GM23338 (cell line): ENCODE results near the gene MAFB. TPM values are rescaled to one million over a fixed set of nuclear protein-coding genes. Genes with fewer than 3 reads are reported as not detected.

Experiments
- ATAC-seq: fragments of 200-7000 bp; cut with Tn5 transposase; 3 replicates; pipeline ENCODE4 v1.9.1; 2020
- DNase-seq: peaks from one replicate; pipeline ENCODE4 v3.0.0-alpha.2; 2015; ENCODE audit warnings: low spot score
- H2AFZ ChIP-seq: fragments of 200-600 bp; sonication (generic); 2 replicates; pipeline ENCODE4 v1.8.0; 2016; ENCODE audit warnings: antibody characterized with exemption, mild to moderate bottlenecking, moderate library complexity
- H3F3A ChIP-seq: fragments of 200-600 bp; sonication (generic); replicated peaks from 2 replicates; pipeline ENCODE4 v1.8.0; 2017; ENCODE audit warnings: antibody characterized with exemption, mixed run types, low read depth
- H3K27ac ChIP-seq: fragments of 200-600 bp; sonication (generic); 2 replicates; pipeline ENCODE4 v1.6.1; 2016; ENCODE audit warnings: low read depth
- H3K27me3 ChIP-seq: fragments of 200-600 bp; sonication (generic); 2 replicates; pipeline ENCODE4 v1.8.0; 2016; ENCODE audit warnings: mild to moderate bottlenecking, mixed run types, moderate library complexity; ENCODE audit not compliant: insufficient read depth
- H3K36me3 ChIP-seq: fragments of 200-600 bp; sonication (generic); 2 replicates; pipeline ENCODE4 v1.8.0; 2016; ENCODE audit warnings: mild to moderate bottlenecking; ENCODE audit not compliant: insufficient read depth
- H3K4me1 ChIP-seq: fragments of 200-600 bp; sonication (generic); 2 replicates; pipeline ENCODE4 v1.8.0; 2016; ENCODE audit warnings: mild to moderate bottlenecking, moderate library complexity; ENCODE audit not compliant: insufficient read depth
- H3K4me2 ChIP-seq: fragments of 200-600 bp; sonication (generic); 2 replicates; pipeline ENCODE4 v1.7.1; 2017; ENCODE audit warnings: mixed run types
- H3K4me3 ChIP-seq: fragments of 200-600 bp; sonication (generic); 2 replicates; pipeline ENCODE4 v1.6.1; 2016; ENCODE audit warnings: mixed run types
- H3K79me2 ChIP-seq: fragments of 200-600 bp; sonication (generic); replicated peaks from 2 replicates; pipeline ENCODE4 v1.8.0; 2017; ENCODE audit warnings: mild to moderate bottlenecking; ENCODE audit not compliant: insufficient read depth
- H3K9me2 ChIP-seq: fragments of 200-600 bp; sonication (generic); 2 replicates; pipeline ENCODE4 v1.8.0; 2017; ENCODE audit not compliant: insufficient read depth
- H4K20me1 ChIP-seq: fragments of 200-600 bp; sonication (generic); replicated peaks from 2 replicates; pipeline ENCODE4 v1.8.0; 2017; ENCODE audit warnings: mild to moderate bottlenecking; ENCODE audit not compliant: insufficient read depth
- H3K27ac Mint-ChIP-seq: 2 replicates; pipeline ENCODE4 v1.8.0; 2020; ENCODE audit warnings: inconsistent platforms, mild to moderate bottlenecking, moderate library complexity, mixed read lengths
- H3K27me3 Mint-ChIP-seq: 3 replicates; pipeline ENCODE4 v1.8.0; 2022; ENCODE audit warnings: low read depth, mild to moderate bottlenecking, moderate library complexity, mixed read lengths, inconsistent platforms; ENCODE audit not compliant: insufficient read depth, poor library complexity
- H3K36me3 Mint-ChIP-seq: 3 replicates; pipeline ENCODE4 v1.8.0; 2021; ENCODE audit warnings: low read depth, mild to moderate bottlenecking, inconsistent platforms, moderate library complexity, mixed read lengths
- H3K4me1 Mint-ChIP-seq: 3 replicates; pipeline ENCODE4 v1.8.0; 2020; ENCODE audit warnings: mild to moderate bottlenecking, inconsistent platforms, mixed read lengths
- H3K4me3 Mint-ChIP-seq: 3 replicates; pipeline ENCODE4 v1.8.0; 2021; ENCODE audit warnings: moderate library complexity, mild to moderate bottlenecking, inconsistent platforms, mixed read lengths
- H3K9me3 Mint-ChIP-seq: 3 replicates; pipeline ENCODE4 v1.8.0; 2020; ENCODE audit warnings: moderate library complexity, mild to moderate bottlenecking, inconsistent platforms, mixed read lengths
- CREB1 ChIP-seq: fragments of 250-450 bp; sonication (Bioruptor Pico); IDR thresholded peaks from 2 replicates; pipeline ENCODE4 v1.5.0; 2020; ENCODE audit warnings: low read depth, mild to moderate bottlenecking, moderate library complexity
- CTCF ChIP-seq, 2 experiments: fragments of 200-600 bp in 1 of 2; sonication (generic) in 1 of 2; conservative IDR thresholded peaks; 2 replicates each; pipeline versions ENCODE4 v1.5.1 to v1.6.1; 2016 to 2017; ENCODE audit warnings: antibody characterized with exemption in 2 of 2, low read depth in 2 of 2, mild to moderate bottlenecking in 2 of 2, moderate library complexity in 1 of 2
- ETS1 ChIP-seq: IDR thresholded peaks from 2 replicates; pipeline ENCODE4 v1.6.1; 2016; ENCODE audit warnings: antibody characterized with exemption
- EZH2 ChIP-seq: fragments of 200-600 bp; sonication (generic); IDR thresholded peaks from one replicate; pipeline ENCODE4 v1.8.0; 2017; ENCODE audit warnings: antibody characterized with exemption, mild to moderate bottlenecking, low read depth; ENCODE audit not compliant: unreplicated experiment
- EZH2phosphoT487 ChIP-seq: fragments of 200-600 bp; sonication (generic); IDR thresholded peaks from one replicate; pipeline ENCODE4 v1.8.1; 2018; ENCODE audit warnings: antibody characterized with exemption; ENCODE audit not compliant: unreplicated experiment
- JUNB ChIP-seq: IDR thresholded peaks from one replicate; pipeline ENCODE4 v1.6.1; 2016; ENCODE audit warnings: antibody characterized with exemption; ENCODE audit not compliant: unreplicated experiment
- NANOG ChIP-seq: IDR thresholded peaks from 2 replicates; pipeline ENCODE4 v1.6.1; 2016; ENCODE audit warnings: antibody characterized with exemption, borderline replicate concordance
- POLR2AphosphoS5 ChIP-seq: IDR thresholded peaks from 2 replicates; pipeline ENCODE4 v1.6.1; 2016; ENCODE audit warnings: antibody characterized with exemption, low read depth
- REST ChIP-seq: IDR thresholded peaks from one replicate; pipeline ENCODE4 v1.6.1; 2018; ENCODE audit warnings: antibody characterized with exemption; ENCODE audit not compliant: unreplicated experiment
- STAT1 ChIP-seq: IDR thresholded peaks from one replicate; pipeline ENCODE4 v1.6.1; 2016; ENCODE audit warnings: antibody characterized with exemption; ENCODE audit not compliant: unreplicated experiment
- ZNF114 ChIP-seq: fragments of 250-450 bp; sonication (Bioruptor Pico); IDR thresholded peaks from 2 replicates; pipeline ENCODE4 v1.5.0; 2020; ENCODE audit warnings: mild to moderate bottlenecking, moderate library complexity
- ZNF331 ChIP-seq: fragments of 250-450 bp; sonication (Bioruptor Pico); IDR thresholded peaks from 2 replicates; pipeline ENCODE4 v1.5.0; 2020; ENCODE audit warnings: low read depth, mild to moderate bottlenecking, moderate library complexity
- ZNF462 ChIP-seq: fragments of 250-450 bp; sonication (Bioruptor Pico); IDR thresholded peaks from 2 replicates; pipeline ENCODE4 v1.5.0; 2020; ENCODE audit warnings: mild to moderate bottlenecking, moderate library complexity
- polyA plus RNA-seq: library from polyadenylated mRNA; unstranded; fragments of >200 nt; fragmentation: Nextera tagmentation; extraction: Ambion mirVana; gene quantifications from 2 replicates; pipeline ENCODE4 v1.2.1, GENCODE V29; 2016
- total RNA-seq: library from RNA; depleted of rRNA; stranded (reverse); fragments of >200 nt; shearing (Covaris generic); gene quantifications from 2 replicates; pipeline ENCODE4 v1.2.3, GENCODE V29; 2014

Gene MAFB
- total and polyA plus RNA-seq, 2 experiments from 2014 or later = 1.6 to 2.3 TPM

GRCh38 chr20:40705413-40705812 lies 16.4 kb upstream of the MAFB start:
- Mint-ChIP-seq H3K36me3 (peaks cover 3% of the 10 kb centered on the region; the same call in 1 of the 3 replicates), H3K27me3 (peaks cover 1% of the 10 kb centered on the region), H3K4me3 (no peak overlapping the region), H3K9me3 (peaks cover 13% of the 10 kb centered on the region), H3K4me1 (peaks cover 4% of the 10 kb centered on the region; the same call in 2 of the 3 replicates), H3K27ac (no peak overlapping the region)
- Histone ChIP-seq H3K27ac (no peak overlapping the region), H3K4me1 (no peaks in the 10 kb centered on the region), H4K20me1 (no peaks in the 10 kb centered on the region), H3K4me3 (no peak overlapping the region), H3K79me2 (no peaks in the 10 kb centered on the region), H3K27me3 (no peaks in the 10 kb centered on the region), H3K9me2 (no peaks in the 10 kb centered on the region), H3K4me2 (no peak overlapping the region), H3F3A (no peaks in the 10 kb centered on the region), H3K36me3 (no peaks in the 10 kb centered on the region), H2AFZ (no peak overlapping the region; the same call in 1 of the 2 replicates)
- DNase-seq = no peak
- TF ChIP-seq NANOG (no peak), ETS1 (no peak), REST (no peak), POLR2AphosphoS5 (no peak), STAT1 (no peak), JUNB (no peak), EZH2phosphoT487 (no peak), CTCF (conservative IDR thresholded peaks at IDR 0.05; ENCODE audit: low read depth in 2 of 2) (no peak), EZH2 (no peak), ZNF114 (no peak), ZNF331 (CRISPR knock-in tag) (no peak), CREB1 (CRISPR knock-in tag) (no peak), ZNF462 (CRISPR knock-in tag) (no peak)
- no peak for ATAC-seq
